OCI-LY1 (cell line): ENCODE data around the gene BLOC1S5.
"Not testable (repeated sequence)": the region's sequence is repeated elsewhere in the genome, so short reads cannot be mapped to it uniquely, and the experiment has no call there.

Source experiments
- H2AFZ ChIP-seq: fragments of 200-600 bp; sonication (generic), shearing (Covaris generic); 2 replicates; pipeline ENCODE4 v1.6.0; 2014; ENCODE audit warnings: antibody characterized with exemption, mild to moderate bottlenecking, low read length
- H3F3A ChIP-seq: fragments of 200-600 bp; sonication (generic), shearing (Covaris generic); 2 replicates; pipeline ENCODE4 v1.6.0; 2014; ENCODE audit warnings: mild to moderate bottlenecking, antibody characterized with exemption, low read length, moderate library complexity; ENCODE audit not compliant: insufficient read depth
- H3K27ac ChIP-seq: fragments of 200-600 bp; sonication (generic); 2 replicates; pipeline ENCODE4 v1.5.1; 2014; ENCODE audit warnings: low read length, mixed run types, mild to moderate bottlenecking, low read depth; ENCODE audit not compliant: poor library complexity, severe bottlenecking
- H3K27me3 ChIP-seq: fragments of 200-600 bp; sonication (generic); 2 replicates; pipeline ENCODE4 v1.6.0; 2014; ENCODE audit warnings: antibody characterized with exemption, mild to moderate bottlenecking, low read length, moderate library complexity; ENCODE audit not compliant: insufficient read depth
- H3K36me3 ChIP-seq: fragments of 200-600 bp; sonication (generic); 2 replicates; pipeline ENCODE4 v1.6.1; 2014; ENCODE audit warnings: mild to moderate bottlenecking, antibody characterized with exemption, low read length, moderate library complexity, mixed read lengths; ENCODE audit not compliant: insufficient read depth
- H3K4me1 ChIP-seq: fragments of 200-600 bp; sonication (generic); 2 replicates; pipeline ENCODE4 v1.5.1; 2014; ENCODE audit warnings: mild to moderate bottlenecking, low read length, moderate library complexity; ENCODE audit not compliant: insufficient read depth, severe bottlenecking
- H3K4me2 ChIP-seq: fragments of 200-600 bp; sonication (generic), shearing (Covaris generic); 2 replicates; pipeline ENCODE4 v1.6.1; 2014; ENCODE audit warnings: low read length
- H3K4me3 ChIP-seq: fragments of 200-600 bp; sonication (generic); 2 replicates; pipeline ENCODE4 v1.5.1; 2014; ENCODE audit warnings: low read length, low read depth, mild to moderate bottlenecking, mixed read lengths; ENCODE audit not compliant: poor library complexity, severe bottlenecking
- H3K79me2 ChIP-seq: fragments of 200-600 bp; shearing (Covaris generic); 2 replicates; pipeline ENCODE4 v1.6.1; 2016; ENCODE audit warnings: mixed run types, low read length, mixed read lengths; ENCODE audit not compliant: insufficient read depth
- H3K9ac ChIP-seq: fragments of 200-600 bp; sonication (generic), shearing (Covaris generic); 2 replicates; pipeline ENCODE4 v1.6.1; 2014; ENCODE audit warnings: mild to moderate bottlenecking, low read length, mixed read lengths
- H3K9me2 ChIP-seq: fragments of 200-600 bp; sonication (generic), shearing (Covaris generic); 2 replicates; pipeline ENCODE4 v1.6.1; 2014; ENCODE audit warnings: low read depth, mild to moderate bottlenecking, low read length, mixed read lengths
- H3K9me3 ChIP-seq: fragments of 200-600 bp; shearing (Covaris generic); 2 replicates; pipeline ENCODE4 v1.6.1; 2014; ENCODE audit warnings: low read length, mixed read lengths
- H4K20me1 ChIP-seq: fragments of 200-600 bp; sonication (generic), shearing (Covaris generic); 2 replicates; pipeline ENCODE4 v1.6.0; 2016; ENCODE audit warnings: mild to moderate bottlenecking, low read length; ENCODE audit not compliant: insufficient read depth
- CTCF ChIP-seq: fragments of 200-600 bp; sonication (generic), shearing (Covaris generic); IDR thresholded peaks from 2 replicates; pipeline ENCODE4 v1.5.1; 2017; ENCODE audit warnings: mild to moderate bottlenecking, antibody characterized with exemption, low read length, moderate library complexity, mixed read lengths
- EZH2 ChIP-seq: fragments of 200-600 bp; sonication (generic), shearing (Covaris generic); IDR thresholded peaks from 2 replicates; pipeline ENCODE4 v1.8.0; 2017; ENCODE audit warnings: borderline replicate concordance, mixed run types, mild to moderate bottlenecking, antibody characterized with exemption, low read length, moderate library complexity, mixed read lengths

Gene BLOC1S5

GRCh38 chr6:8054276-8054675 lies 9.9 kb downstream of the BLOC1S5 start:
- Histone ChIP-seq H3K36me3 (peaks cover 29% of the 10 kb centered on the region), H3K4me2 (no peak overlapping the region), H4K20me1 (no peaks in the 10 kb centered on the region), H2AFZ (no peak overlapping the region), H3K9ac (no peak overlapping the region), H3K9me3 (no peaks in the 10 kb centered on the region), H3K4me1 (no peaks in the 10 kb centered on the region), H3K27me3 (no peaks in the 10 kb centered on the region), H3K9me2 (no peaks in the 10 kb centered on the region), H3K79me2 (no peaks in the 10 kb centered on the region), H3K27ac (no peak overlapping the region), H3F3A (no peaks in the 10 kb centered on the region), H3K4me3 (no peak overlapping the region)
- TF ChIP-seq EZH2 (no peak), CTCF (no peak)

GRCh38 chr6:8047541-8048292 lies 16.5 kb downstream of the BLOC1S5 start:
- Histone ChIP-seq H3K4me1 (no peaks in the 10 kb centered on the region), H2AFZ (no peak overlapping the region), H3K9me3 (no peaks in the 10 kb centered on the region), H3K9me2 (no peaks in the 10 kb centered on the region), H3K27ac (no peak overlapping the region), H3K4me2 (no peak overlapping the region), H3K27me3 (no peaks in the 10 kb centered on the region), H3K9ac (no peak overlapping the region), H3K79me2 (no peaks in the 10 kb centered on the region), H3K4me3 (no peak overlapping the region), H4K20me1 (no peaks in the 10 kb centered on the region), H3K36me3 (peaks cover 14% of the 10 kb centered on the region; the same call in 1 of the 2 replicates), H3F3A (no peaks in the 10 kb centered on the region)
- TF ChIP-seq EZH2 (no peak), CTCF (no peak)

- H3K4me2 ChIP-seq, H3K9ac ChIP-seq, H2AFZ ChIP-seq, H3K27me3 ChIP-seq, H3K4me3 ChIP-seq, H3K79me2 ChIP-seq, H3K9me2 ChIP-seq, H4K20me1 ChIP-seq, H3K27ac ChIP-seq, H3K9me3 ChIP-seq, H3K4me1 ChIP-seq, H3F3A ChIP-seq: not testable (repeated sequence)
- peaks cover 14% of the 10 kb centered on the region for H3K36me3 ChIP-seq
These were observed 18.4 kb downstream of the BLOC1S5 start for GRCh38 chr6:8045769-8046168.

GRCh38 chr6:8043221-8043620 lies 21.0 kb downstream of the BLOC1S5 start:
- H3F3A ChIP-seq: no peaks in the 10 kb centered on the region
- H3K9ac ChIP-seq: no peak overlapping the region
- TF ChIP-seq EZH2 (no peak), CTCF (no peak)
- no peak overlapping the region for H3K4me3 ChIP-seq
- H3K79me2 ChIP-seq: no peaks in the 10 kb centered on the region
- peaks cover 28% of the 10 kb centered on the region for H3K36me3 ChIP-seq
- no peak overlapping the region for H3K4me2 ChIP-seq
- no peaks in the 10 kb centered on the region for H3K27me3 ChIP-seq
- H3K9me3 ChIP-seq: no peaks in the 10 kb centered on the region
- H2AFZ ChIP-seq: no peak overlapping the region
- H3K27ac ChIP-seq: no peak overlapping the region
- peaks cover 5% of the 10 kb centered on the region for H3K4me1 ChIP-seq
- H4K20me1 ChIP-seq: no peaks in the 10 kb centered on the region
- H3K9me2 ChIP-seq: no peaks in the 10 kb centered on the region
